Measurements from ENCODE around the gene SMC4. TPM values are rescaled to one million over a fixed set of nuclear protein-coding genes. Genes with fewer than 3 reads are reported as not detected.

Gene SMC4
- total RNA-seq, 2 experiments from 2014 or later: 176 to 216 TPM

GRCh38 chr3:160400030-160400701, 716 bp downstream of the SMC4 start:
- DNase-seq: peak; percentile 49
- CTCF ChIA-PET: interaction anchor here (1.7 kb wide), 1 partner anchor 14 kb away, joined by 7 read pairs; no protein-coding TSS in a partner anchor
- peaks cover 41% of the 10 kb centered on the region for H3K36me3 Mint-ChIP-seq (ENCODE audit: low read depth)
- peak overlapping the region; percentile 96 for H3K27ac Mint-ChIP-seq
- H3K27me3 Mint-ChIP-seq: peaks cover 7% of the 10 kb centered on the region
- peak; percentile 8 for ATAC-seq
- POLR2A ChIA-PET: interaction anchor here (0.7 to 1.4 kb wide), 4 partner anchors 10 to 174 kb away, joined by 3 to 24 read pairs (median 8); partner anchors contain the start of gene TRIM59
- H3K9me3 Mint-ChIP-seq (ENCODE audit: low read depth): no peaks in the 10 kb centered on the region
- peaks cover 37% of the 10 kb centered on the region for H3K4me1 Mint-ChIP-seq
- peak overlapping the region; percentile 91 for H3K4me3 Mint-ChIP-seq
- intact Hi-C loops (cut with DNase I, micrococcal nuclease): no loop called here

- Mint-ChIP-seq H3K4me1 (peaks cover 37% of the 10 kb centered on the region), H3K4me3 (peak overlapping the region; percentile 91), H3K9me3 (ENCODE audit: low read depth) (no peaks in the 10 kb centered on the region), H3K27ac (peak overlapping the region; percentile 96), H3K27me3 (peaks cover 7% of the 10 kb centered on the region), H3K36me3 (ENCODE audit: low read depth) (peaks cover 44% of the 10 kb centered on the region)
- ChIA-PET CTCF (interaction anchor here (1.2 kb wide), 1 partner anchor 10 kb away, joined by 4 read pairs; no protein-coding TSS in a partner anchor), POLR2A (interaction anchor here (1.0 to 1.4 kb wide), 2 partner anchors 9 to 49 kb away, joined by 3 to 12 read pairs; partner anchors contain the start of gene TRIM59)
- intact Hi-C loops (cut with DNase I, micrococcal nuclease): no loop called here
- DNase-seq (peak; percentile 39), ATAC-seq (peak; percentile 5)
Observed at GRCh38 chr3:160400702-160401150, 1.3 kb downstream of the SMC4 start.

GRCh38 chr3:160401291-160402095, 2.0 kb downstream of the SMC4 start:
- CTCF ChIA-PET: interaction anchor here (0.8 to 1.2 kb wide), 3 partner anchors 10 to 17 kb away, joined by 3 to 4 read pairs (median 3); no protein-coding TSS in a partner anchor

GRCh38 chr3:160402221-160403027, 3.0 kb downstream of the SMC4 start:
- peaks cover 29% of the 10 kb centered on the region for H3K4me1 Mint-ChIP-seq
- H3K27me3 Mint-ChIP-seq: peaks cover 7% of the 10 kb centered on the region
- POLR2A ChIA-PET: interaction anchor here (0.5 to 2.3 kb wide), 3 partner anchors 11 to 47 kb away, joined by 3 to 8 read pairs (median 3); partner anchors contain the start of gene TRIM59
- peak overlapping the region; percentile 56 for H3K27ac Mint-ChIP-seq
- peaks cover 53% of the 10 kb centered on the region for H3K36me3 Mint-ChIP-seq (ENCODE audit: low read depth)
- H3K9me3 Mint-ChIP-seq (ENCODE audit: low read depth): no peaks in the 10 kb centered on the region
- intact Hi-C loops (cut with DNase I, micrococcal nuclease): no loop called here
- CTCF ChIA-PET: interaction anchor here (1.0 to 2.7 kb wide), 6 partner anchors 10 to 18 kb away, joined by 3 to 11 read pairs (median 4); no protein-coding TSS in a partner anchor
- no peak for DNase-seq
- ATAC-seq: no peak
- peak overlapping the region; percentile 91 for H3K4me3 Mint-ChIP-seq

More at GRCh38 chr3:160401291-160402095, 2.0 kb downstream of the SMC4 start:
- DNase-seq (peak; percentile 20), ATAC-seq (no peak)
- H3K27ac Mint-ChIP-seq: peak overlapping the region; percentile 70
- H3K4me3 Mint-ChIP-seq: peak overlapping the region; percentile 91
- intact Hi-C loops (cut with DNase I, micrococcal nuclease): no loop called here
- POLR2A ChIA-PET: interaction anchor here (0.6 to 2.3 kb wide), 4 partner anchors 9 to 58 kb away, joined by 3 to 9 read pairs (median 6); partner anchors contain the start of gene TRIM59
- no peaks in the 10 kb centered on the region for H3K9me3 Mint-ChIP-seq (ENCODE audit: low read depth)
- peaks cover 7% of the 10 kb centered on the region for H3K27me3 Mint-ChIP-seq
- H3K4me1 Mint-ChIP-seq: peaks cover 35% of the 10 kb centered on the region
- peaks cover 49% of the 10 kb centered on the region for H3K36me3 Mint-ChIP-seq (ENCODE audit: low read depth)

- Mint-ChIP-seq H3K4me1 (peaks cover 25% of the 10 kb centered on the region), H3K36me3 (ENCODE audit: low read depth) (peaks cover 53% of the 10 kb centered on the region), H3K27me3 (peaks cover 7% of the 10 kb centered on the region), H3K27ac (no peak overlapping the region), H3K4me3 (peak overlapping the region; percentile 91), H3K9me3 (ENCODE audit: low read depth) (no peaks in the 10 kb centered on the region)
- CTCF ChIA-PET: interaction anchor here (1.1 to 2.7 kb wide), 5 partner anchors 10 to 17 kb away, joined by 3 to 11 read pairs (median 4); no protein-coding TSS in a partner anchor
- intact Hi-C loops (cut with DNase I, micrococcal nuclease): no loop called here
- ATAC-seq (no peak), DNase-seq (no peak)
- POLR2A ChIA-PET: interaction anchor here (0.5 to 2.3 kb wide), 4 partner anchors 11 to 178 kb away, joined by 3 to 8 read pairs (median 4); partner anchors contain the start of genes C3orf80 and TRIM59
Observed at GRCh38 chr3:160403028-160403545, 3.6 kb downstream of the SMC4 start.

- Mint-ChIP-seq H3K4me3 (peak overlapping the region; percentile 91), H3K36me3 (ENCODE audit: low read depth) (peaks cover 57% of the 10 kb centered on the region), H3K4me1 (peaks cover 25% of the 10 kb centered on the region), H3K9me3 (ENCODE audit: low read depth) (no peaks in the 10 kb centered on the region), H3K27ac (peak overlapping the region; percentile 73), H3K27me3 (peaks cover 7% of the 10 kb centered on the region)
- ChIA-PET POLR2A (interaction anchor here (0.8 to 2.3 kb wide), 2 partner anchors 46 to 179 kb away, joined by 4 to 8 read pairs; partner anchors contain the start of genes C3orf80 and TRIM59), CTCF (interaction anchor here (1.1 to 2.7 kb wide), 5 partner anchors 9 to 55 kb away, joined by 3 to 11 read pairs (median 4); no protein-coding TSS in a partner anchor)
- ATAC-seq (no peak), DNase-seq (no peak)
- intact Hi-C loops (cut with DNase I, micrococcal nuclease): no loop called here
Observed at GRCh38 chr3:160403796-160404470, 4.5 kb downstream of the SMC4 start.

- no peaks in the 10 kb centered on the region for H3K27me3 Mint-ChIP-seq
- peaks cover 39% of the 10 kb centered on the region for H3K36me3 Mint-ChIP-seq (ENCODE audit: low read depth)
- ATAC-seq (no peak), DNase-seq (no peak)
- peaks cover 4% of the 10 kb centered on the region for H3K4me1 Mint-ChIP-seq
- H3K9me3 Mint-ChIP-seq (ENCODE audit: low read depth): no peaks in the 10 kb centered on the region
- intact Hi-C loops (cut with DNase I, micrococcal nuclease): loop anchor here (5.0 kb wide), 2 partner anchors 378 to 423 kb away; partner anchors contain the start of gene IL12A (in 1 of the 2)
- POLR2A ChIA-PET: interaction anchor here (0.6 to 2.3 kb wide), 8 partner anchors 9 to 346 kb away, joined by 3 to 24 read pairs (median 4); partner anchors contain the start of genes SMC4 and TRIM59
- no peak overlapping the region for H3K4me3 Mint-ChIP-seq
- CTCF ChIA-PET: interaction anchor here (0.6 to 1.5 kb wide), 5 partner anchors 9 to 422 kb away, joined by 3 to 6 read pairs (median 4); partner anchors contain the start of gene IL12A
- no peak overlapping the region for H3K27ac Mint-ChIP-seq
Observed at GRCh38 chr3:160409812-160410610, 10.6 kb downstream of the SMC4 start.

- peaks cover 4% of the 10 kb centered on the region for H3K4me1 Mint-ChIP-seq
- POLR2A ChIA-PET: interaction anchor here (1.1 kb wide), 1 partner anchor 11 kb away, joined by 9 read pairs; no protein-coding TSS in a partner anchor
- no peak overlapping the region for H3K27ac Mint-ChIP-seq
- no peak for DNase-seq
- no peaks in the 10 kb centered on the region for H3K9me3 Mint-ChIP-seq (ENCODE audit: low read depth)
- intact Hi-C loops (cut with DNase I, micrococcal nuclease): loop anchor here (1.0 to 5.0 kb wide), 6 partner anchors 37 to 528 kb away; partner anchors contain the start of genes IL12A (in 1 of the 2) and TRIM59 (in 1 of the 2)
- H3K27me3 Mint-ChIP-seq: no peaks in the 10 kb centered on the region
- peaks cover 42% of the 10 kb centered on the region for H3K36me3 Mint-ChIP-seq (ENCODE audit: low read depth)
- CTCF ChIA-PET: interaction anchor here (0.8 to 4.1 kb wide), 10 partner anchors 10 to 528 kb away, joined by 3 to 26 read pairs (median 4); partner anchors contain the start of genes IL12A and TRIM59
- no peak for ATAC-seq
- no peak overlapping the region for H3K4me3 Mint-ChIP-seq
Observed at GRCh38 chr3:160412477-160412876, 13.0 kb downstream of the SMC4 start.

Measured in activated CD4-positive, alpha-beta T cell treated with anti-CD3 and anti-CD28 coated beads for 36 hours (primary cell).